HEK293 (cell line): ENCODE results near the gene KLHDC7A.

ENCODE experiments used
- CTCF ChIA-PET: fragments of 350-600 bp; formaldehyde crosslinking; extraction: SDS; loops from one replicate; lab custom pipeline; 2021; ENCODE audit warnings: antibody characterized with exemption; lab: Yijun Ruan, JAX
- POLR2A ChIA-PET: fragments of 300-600 bp; formaldehyde crosslinking; extraction: SDS; loops from one replicate; lab custom pipeline; 2020; ENCODE audit warnings: antibody characterized with exemption, inconsistent platforms; lab: Yijun Ruan, JAX
- H3K27ac ChIP-seq: fragments of 200-500 bp; sonication (Bioruptor generic); 2 replicates; pipeline ENCODE4 v1.5.1; 2014; ENCODE audit warnings: low read depth, low read length, control low read depth, inconsistent platforms; ENCODE audit errors: extremely low read depth
- H3K36me3 ChIP-seq, 2 experiments: fragments of 200-500 bp in 1 of 2; sonication (Bioruptor generic) in 1 of 2; 1 replicate in 1 of 2; 2 replicates in 1 of 2; pipeline ENCODE4 v1.5.1; 2014 to 2017; ENCODE audit warnings: inconsistent platforms in 2 of 2, low read length in 2 of 2; ENCODE audit not compliant: control insufficient read depth in 2 of 2, insufficient read depth in 1 of 2
- H3K4me1 ChIP-seq: fragments of 200-500 bp; sonication (Bioruptor generic); 2 replicates; pipeline ENCODE4 v1.5.1; 2014; ENCODE audit warnings: mild to moderate bottlenecking, low read length, inconsistent platforms; ENCODE audit not compliant: control insufficient read depth, insufficient read depth
- H3K4me3 ChIP-seq: 2 replicates; pipeline ENCODE4 v1.5.1; 2011; ENCODE audit warnings: low read depth, mild to moderate bottlenecking, control low read depth, low read length, moderate library complexity
- H3K9me3 ChIP-seq: fragments of 200-500 bp; sonication (Bioruptor generic); 2 replicates; pipeline ENCODE4 v1.5.1; 2014; ENCODE audit warnings: low read depth, low read length, inconsistent platforms; ENCODE audit not compliant: control insufficient read depth, insufficient read depth
- SETDB1 ChIP-seq: IDR thresholded peaks from one replicate; pipeline ENCODE4 v1.6.1; 2017; ENCODE audit warnings: mild to moderate bottlenecking, low read length, moderate library complexity, mixed read lengths; ENCODE audit not compliant: insufficient read length
- SP3 ChIP-seq: fragments of 450-650 bp; formaldehyde crosslinking; IDR thresholded peaks from 2 replicates; pipeline ENCODE4 v1.5.1; 2016; ENCODE audit warnings: missing biosample characterization, missing genetic modification characterization
- SP7 ChIP-seq: fragments of 450-650 bp; formaldehyde crosslinking; IDR thresholded peaks from 2 replicates; pipeline ENCODE4 v1.5.1; 2016; ENCODE audit warnings: missing biosample characterization, missing genetic modification characterization
- YY1 ChIP-seq: fragments of 450-650 bp; formaldehyde crosslinking; IDR thresholded peaks from 2 replicates; pipeline ENCODE4 v1.5.1; 2018; ENCODE audit warnings: missing biosample characterization, missing genetic modification characterization
- YY2 ChIP-seq: fragments of 450-650 bp; formaldehyde crosslinking; IDR thresholded peaks from 2 replicates; pipeline ENCODE4 v1.5.1; 2016; ENCODE audit warnings: missing biosample characterization, missing genetic modification characterization
- ZBTB44 ChIP-seq: fragments of 450-650 bp; IDR thresholded peaks from 2 replicates; pipeline ENCODE4 v1.5.1; 2018; ENCODE audit warnings: missing biosample characterization, mild to moderate bottlenecking, missing genetic modification characterization
- ZBTB48 ChIP-seq: fragments of 450-650 bp; formaldehyde crosslinking; IDR thresholded peaks from 2 replicates; pipeline ENCODE4 v1.5.1; 2016; ENCODE audit warnings: missing biosample characterization, missing genetic modification characterization
- ZNF155 ChIP-seq: fragments of 450-650 bp; formaldehyde crosslinking; IDR thresholded peaks from 2 replicates; pipeline ENCODE4 v1.5.1; 2016; ENCODE audit warnings: missing biosample characterization, missing genetic modification characterization
- ZNF19 ChIP-seq: fragments of 450-650 bp; formaldehyde crosslinking; IDR thresholded peaks from 2 replicates; pipeline ENCODE4; 2016; ENCODE audit warnings: missing biosample characterization, missing genetic modification characterization, low read depth
- ZNF214 ChIP-seq: fragments of 450-650 bp; formaldehyde crosslinking; IDR thresholded peaks from 2 replicates; pipeline ENCODE4 v1.5.1; 2017; ENCODE audit warnings: missing biosample characterization, mild to moderate bottlenecking, missing genetic modification characterization, borderline replicate concordance
- ZNF248 ChIP-seq: fragments of 450-650 bp; formaldehyde crosslinking; IDR thresholded peaks from 2 replicates; pipeline ENCODE4 v1.5.1; 2017; ENCODE audit warnings: missing biosample characterization, missing genetic modification characterization
- ZNF302 ChIP-seq: fragments of 450-650 bp; formaldehyde crosslinking; IDR thresholded peaks from 2 replicates; pipeline ENCODE4 v1.5.1; 2016; ENCODE audit warnings: missing biosample characterization, missing genetic modification characterization, low read depth
- ZNF416 ChIP-seq: fragments of 450-650 bp; formaldehyde crosslinking; IDR thresholded peaks from 2 replicates; pipeline ENCODE4 v1.5.1; 2016; ENCODE audit warnings: missing biosample characterization, missing genetic modification characterization
- ZNF48 ChIP-seq: fragments of 450-650 bp; formaldehyde crosslinking; IDR thresholded peaks from 2 replicates; pipeline ENCODE4 v1.5.1; 2016; ENCODE audit warnings: missing biosample characterization, missing genetic modification characterization
- ZNF501 ChIP-seq: fragments of 450-650 bp; formaldehyde crosslinking; IDR thresholded peaks from 2 replicates; pipeline ENCODE4 v1.5.1; 2016; ENCODE audit warnings: missing biosample characterization, missing genetic modification characterization
- ZNF558 ChIP-seq: fragments of 450-650 bp; formaldehyde crosslinking; IDR thresholded peaks from 2 replicates; pipeline ENCODE4 v1.5.1; 2016; ENCODE audit warnings: missing biosample characterization, missing genetic modification characterization
- ZNF561 ChIP-seq: fragments of 450-650 bp; IDR thresholded peaks from 2 replicates; pipeline ENCODE4 v1.5.1; 2018; ENCODE audit warnings: missing biosample characterization, missing genetic modification characterization, borderline replicate concordance
- ZNF585B ChIP-seq: fragments of 450-650 bp; formaldehyde crosslinking; IDR thresholded peaks from 2 replicates; pipeline ENCODE4 v1.5.1; 2016; ENCODE audit warnings: missing biosample characterization, missing genetic modification characterization
- ZNF596 ChIP-seq: fragments of 450-650 bp; IDR thresholded peaks from 2 replicates; pipeline ENCODE4 v1.5.0; 2018; ENCODE audit warnings: missing biosample characterization, mild to moderate bottlenecking, missing genetic modification characterization, moderate library complexity
- ZNF621 ChIP-seq: fragments of 450-650 bp; formaldehyde crosslinking; IDR thresholded peaks from 2 replicates; pipeline ENCODE4 v1.5.1; 2017; ENCODE audit warnings: missing biosample characterization, missing genetic modification characterization
- ZNF658 ChIP-seq: fragments of 450-650 bp; formaldehyde crosslinking; IDR thresholded peaks from 2 replicates; pipeline ENCODE4; 2016; ENCODE audit warnings: missing biosample characterization, missing genetic modification characterization
- ZNF670 ChIP-seq: fragments of 450-650 bp; formaldehyde crosslinking; IDR thresholded peaks from 2 replicates; pipeline ENCODE4 v1.5.1; 2016; ENCODE audit warnings: missing biosample characterization, missing genetic modification characterization, low read depth
- ZNF701 ChIP-seq: fragments of 450-650 bp; formaldehyde crosslinking; IDR thresholded peaks from 2 replicates; pipeline ENCODE4 v1.5.1; 2016; ENCODE audit warnings: missing biosample characterization, missing genetic modification characterization
- ZSCAN16 ChIP-seq: fragments of 450-650 bp; formaldehyde crosslinking; IDR thresholded peaks from 2 replicates; pipeline ENCODE4 v1.5.1; 2016; ENCODE audit warnings: missing biosample characterization, missing genetic modification characterization
- TF ChIP-seq, protein P1 (sequence below): fragments of 450-650 bp; formaldehyde crosslinking; IDR thresholded peaks from 2 replicates; pipeline ENCODE4 v1.5.1; 2016; ENCODE audit warnings: missing biosample characterization, missing genetic modification characterization
- TF ChIP-seq, protein P2 (sequence below): fragments of 450-650 bp; formaldehyde crosslinking; IDR thresholded peaks from 2 replicates; pipeline ENCODE4 v1.5.1; 2016; ENCODE audit warnings: missing biosample characterization, missing genetic modification characterization

Gene KLHDC7A

DNA sequence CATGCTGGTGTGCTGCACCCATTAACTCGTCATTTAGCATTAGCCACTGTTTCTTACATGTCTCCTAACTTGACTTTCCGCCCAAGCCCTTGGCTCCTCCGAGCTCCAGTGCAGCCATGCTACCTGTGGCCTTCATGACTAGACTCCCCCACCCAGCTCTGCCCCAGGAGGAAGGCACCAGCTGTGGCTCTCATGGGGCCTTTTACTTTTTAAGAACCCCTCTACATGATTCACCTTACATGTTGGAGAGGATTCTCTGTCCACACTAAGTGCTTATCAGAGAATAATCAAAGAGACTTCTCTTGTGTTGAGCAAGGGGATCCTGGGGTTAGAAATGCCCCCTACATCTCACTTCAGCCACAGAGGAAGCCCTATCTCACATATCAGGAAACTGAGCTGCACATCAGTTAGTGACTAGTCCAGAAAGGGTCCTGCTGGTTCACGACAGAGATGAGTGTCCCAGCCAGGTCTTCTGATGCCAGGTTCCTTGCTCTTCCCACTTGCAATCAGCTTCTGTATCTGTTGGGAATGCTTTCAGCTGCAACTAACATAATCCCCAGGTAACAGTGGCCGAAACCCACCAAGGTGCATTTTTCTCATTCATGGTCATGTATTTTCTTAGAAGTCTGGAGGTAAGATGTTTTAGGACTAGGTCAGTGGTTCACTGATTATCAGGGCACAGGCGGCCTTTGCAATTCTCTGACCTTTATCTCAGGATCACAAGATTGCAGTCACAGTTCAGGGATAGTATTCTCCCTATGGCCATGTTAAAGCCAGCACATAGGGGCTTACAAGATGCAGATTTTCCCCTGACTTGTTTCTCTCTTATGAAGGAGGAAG is 45.9 kb downstream of the KLHDC7A start (continued):
- no peak for TF ChIP-seq ZSCAN16 (tag by site-specific recombination)
- TF ChIP-seq ZNF596 (tag by site-specific recombination), result no peak
- TF ChIP-seq SP7 (tag by site-specific recombination), result no peak
- no peak for TF ChIP-seq SP3

GRCh38 chr1:18527514-18527913 is 46.8 kb downstream of the KLHDC7A start:
- POLR2A ChIA-PET, result no interaction called here
- Histone ChIP-seq H3K4me3 (no peak overlapping the region), H3K27ac (no peak overlapping the region), H3K36me3 (no peaks in the 10 kb centered on the region), H3K9me3 (no peaks in the 10 kb centered on the region), H3K4me1 (no peaks in the 10 kb centered on the region)
- TF ChIP-seq YY2 (tag by site-specific recombination) (no peak), ZNF701 (tag by site-specific recombination) (no peak), ZNF155 (tag by site-specific recombination) (no peak), ZNF658 (tag by site-specific recombination) (no peak), ZNF248 (tag by site-specific recombination) (no peak), YY1 (no peak)
- TF ChIP-seq, protein P1, sequence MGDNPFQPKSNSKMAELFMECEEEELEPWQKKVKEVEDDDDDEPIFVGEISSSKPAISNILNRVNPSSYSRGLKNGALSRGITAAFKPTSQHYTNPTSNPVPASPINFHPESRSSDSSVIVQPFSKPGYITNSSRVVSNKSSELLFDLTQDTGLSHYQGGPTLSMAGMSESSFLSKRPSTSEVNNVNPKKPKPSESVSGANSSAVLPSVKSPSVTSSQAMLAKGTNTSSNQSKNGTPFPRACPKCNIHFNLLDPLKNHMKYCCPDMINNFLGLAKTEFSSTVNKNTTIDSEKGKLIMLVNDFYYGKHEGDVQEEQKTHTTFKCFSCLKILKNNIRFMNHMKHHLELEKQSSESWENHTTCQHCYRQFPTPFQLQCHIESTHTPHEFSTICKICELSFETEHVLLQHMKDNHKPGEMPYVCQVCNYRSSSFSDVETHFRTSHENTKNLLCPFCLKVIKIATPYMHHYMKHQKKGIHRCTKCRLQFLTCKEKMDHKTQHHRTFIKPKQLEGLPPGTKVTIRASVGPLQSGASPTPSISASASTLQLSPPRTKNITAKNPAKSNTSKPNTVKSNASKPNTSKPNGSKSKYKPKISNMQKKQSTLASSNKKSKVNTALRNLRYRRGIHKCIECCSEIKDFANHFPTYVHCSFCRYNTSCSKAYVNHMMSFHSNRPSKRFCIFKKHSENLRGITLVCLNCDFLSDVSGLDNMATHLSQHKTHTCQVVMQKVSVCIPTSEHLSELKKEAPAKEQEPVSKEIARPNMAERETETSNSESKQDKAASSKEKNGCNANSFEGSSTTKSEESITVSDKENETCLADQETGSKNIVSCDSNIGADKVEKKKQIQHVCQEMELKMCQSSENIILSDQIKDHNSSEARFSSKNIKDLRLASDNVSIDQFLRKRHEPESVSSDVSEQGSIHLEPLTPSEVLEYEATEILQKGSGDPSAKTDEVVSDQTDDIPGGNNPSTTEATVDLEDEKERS (tag by site-specific recombination), result no peak
- CTCF ChIA-PET, result interaction anchor here (0.6 to 1.8 kb wide), 4 partner anchors 40 to 60 kb away, joined by 3 to 6 read pairs (median 4); no protein-coding TSS in a partner anchor

GRCh38 chr1:18527921-18528320 is 47.2 kb downstream of the KLHDC7A start:
- no peak overlapping the region for H3K27ac ChIP-seq
- no peak overlapping the region for H3K4me3 ChIP-seq
- TF ChIP-seq ZNF416 (no peak), ZNF621 (tag by site-specific recombination) (no peak), ZNF302 (tag by site-specific recombination) (no peak)
- TF ChIP-seq, protein P2, sequence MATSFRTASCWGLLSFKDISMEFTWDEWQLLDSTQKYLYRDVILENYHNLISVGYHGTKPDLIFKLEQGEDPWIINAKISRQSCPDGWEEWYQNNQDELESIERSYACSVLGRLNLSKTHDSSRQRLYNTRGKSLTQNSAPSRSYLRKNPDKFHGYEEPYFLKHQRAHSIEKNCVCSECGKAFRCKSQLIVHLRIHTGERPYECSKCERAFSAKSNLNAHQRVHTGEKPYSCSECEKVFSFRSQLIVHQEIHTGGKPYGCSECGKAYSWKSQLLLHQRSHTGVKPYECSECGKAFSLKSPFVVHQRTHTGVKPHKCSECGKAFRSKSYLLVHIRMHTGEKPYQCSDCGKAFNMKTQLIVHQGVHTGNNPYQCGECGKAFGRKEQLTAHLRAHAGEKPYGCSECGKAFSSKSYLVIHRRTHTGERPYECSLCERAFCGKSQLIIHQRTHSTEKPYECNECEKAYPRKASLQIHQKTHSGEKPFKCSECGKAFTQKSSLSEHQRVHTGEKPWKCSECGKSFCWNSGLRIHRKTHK (tag by site-specific recombination), result no peak
- no peaks in the 10 kb centered on the region for H3K36me3 ChIP-seq
- ChIA-PET POLR2A (no interaction called here), CTCF (interaction anchor here (0.6 to 1.8 kb wide), 3 partner anchors 40 to 55 kb away, joined by 3 to 6 read pairs (median 4); no protein-coding TSS in a partner anchor)
- no peaks in the 10 kb centered on the region for H3K9me3 ChIP-seq
- H3K4me1 ChIP-seq, result no peaks in the 10 kb centered on the region

DNA sequence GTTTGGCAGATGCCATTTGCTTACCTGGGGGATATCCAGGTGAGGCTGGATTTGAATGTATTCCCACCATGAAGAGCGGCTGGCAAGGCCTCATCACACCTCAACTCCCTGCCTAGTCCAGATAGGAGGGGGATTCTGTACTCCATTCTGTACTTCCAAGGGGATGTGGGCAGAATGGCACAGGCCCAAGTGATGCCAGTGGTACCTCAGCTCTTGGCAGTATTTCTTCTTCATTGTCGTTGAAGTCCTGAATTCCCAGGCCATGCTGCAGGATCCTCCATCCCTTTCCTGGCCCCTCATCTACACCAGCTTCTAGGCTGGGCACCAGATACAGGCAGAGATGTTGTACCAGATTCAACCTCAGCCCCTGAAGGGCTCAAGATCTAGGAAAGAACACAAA is 47.9 kb downstream of the KLHDC7A start:
- Histone ChIP-seq H3K4me1 (no peaks in the 10 kb centered on the region), H3K9me3 (no peaks in the 10 kb centered on the region), H3K27ac (no peak overlapping the region), H3K36me3 (no peaks in the 10 kb centered on the region), H3K4me3 (no peak overlapping the region)
- POLR2A ChIA-PET, result no interaction called here
- CTCF ChIA-PET, result interaction anchor here (0.6 to 1.8 kb wide), 3 partner anchors 47 to 54 kb away, joined by 4 to 7 read pairs (median 6); no protein-coding TSS in a partner anchor
- no peak for TF ChIP-seq ZNF214 (tag by site-specific recombination)
- no peak for TF ChIP-seq SETDB1
- TF ChIP-seq ZNF585B, result no peak
- TF ChIP-seq ZNF501 (tag by site-specific recombination), result no peak
- TF ChIP-seq ZBTB44 (tag by site-specific recombination), result no peak
- no peak for TF ChIP-seq ZNF48 (tag by site-specific recombination)
- TF ChIP-seq ZNF561 (tag by site-specific recombination), result no peak
- TF ChIP-seq ZBTB48, result no peak
- TF ChIP-seq ZNF19, result no peak
- no peak for TF ChIP-seq ZNF670 (tag by site-specific recombination)
- no peak for TF ChIP-seq ZNF558 (tag by site-specific recombination)
